GM18517 (cell line): ENCODE results near the gene IRF4.

ENCODE experiments used
- ATAC-seq: cut with Tn5 transposase; IDR thresholded peaks from one replicate; pipeline ENCODE4 v1.9.1; 2021; ENCODE audit warnings: mild to moderate bottlenecking, moderate library complexity; ENCODE audit not compliant: unreplicated experiment

IRF4 gene

GRCh38 chr6:453152-453551, 61.6 kb downstream of the IRF4 start:
- no peak for ATAC-seq

GRCh38 chr6:454148-454991, 62.8 kb downstream of the IRF4 start:
- ATAC-seq, result no peak

- ATAC-seq, result no peak
Observed at GRCh38 chr6:455006-455585, 63.5 kb downstream of the IRF4 start.

GRCh38 chr6:455835-456234, 64.3 kb downstream of the IRF4 start:
- ATAC-seq, result no peak

GRCh38 chr6:456358-456867, 64.9 kb downstream of the IRF4 start:
- no peak for ATAC-seq

GRCh38 chr6:456887-457286, 65.3 kb downstream of the IRF4 start:
- ATAC-seq, result no peak
